GM18873 (cell line): Measurements from ENCODE around the gene SRRT.
"Not testable (repeated sequence)": the region's sequence is repeated elsewhere in the genome, so short reads cannot be mapped to it uniquely, and the experiment has no call there.

Source experiments
- ATAC-seq: cut with Tn5 transposase; IDR thresholded peaks from one replicate; pipeline ENCODE4 v1.9.1; 2021; ENCODE audit warnings: mild to moderate bottlenecking, moderate library complexity, moderate number of reproducible peaks; ENCODE audit not compliant: unreplicated experiment, low FRiP score

The SRRT gene

GRCh38 chr7:100923616-100924015 is 48.7 kb downstream of the SRRT start:
- not testable (repeated sequence) for ATAC-seq

GRCh38 chr7:100929808-100930174 is 54.9 kb downstream of the SRRT start:
- no peak for ATAC-seq

GRCh38 chr7:100933734-100934133 is 58.8 kb downstream of the SRRT start:
- ATAC-seq, result no peak

GRCh38 chr7:100935381-100935780 is 60.5 kb downstream of the SRRT start:
- ATAC-seq, result not testable (repeated sequence)

GRCh38 chr7:100936167-100936566 is 61.3 kb downstream of the SRRT start:
- ATAC-seq, result not testable (repeated sequence)
